NCI-H748 treated with DMSO at 0.1 percent for 48 hours (cell line): ENCODE data around the gene SLC25A42.
"Not testable (repeated sequence)": the region's sequence is repeated elsewhere in the genome, so short reads cannot be mapped to it uniquely, and the experiment has no call there.

Experiments
- DNase-seq: peaks from one replicate; lab custom pipeline; 2025; lab: John Stamatoyannopoulos, UW

The SLC25A42 gene

DNA sequence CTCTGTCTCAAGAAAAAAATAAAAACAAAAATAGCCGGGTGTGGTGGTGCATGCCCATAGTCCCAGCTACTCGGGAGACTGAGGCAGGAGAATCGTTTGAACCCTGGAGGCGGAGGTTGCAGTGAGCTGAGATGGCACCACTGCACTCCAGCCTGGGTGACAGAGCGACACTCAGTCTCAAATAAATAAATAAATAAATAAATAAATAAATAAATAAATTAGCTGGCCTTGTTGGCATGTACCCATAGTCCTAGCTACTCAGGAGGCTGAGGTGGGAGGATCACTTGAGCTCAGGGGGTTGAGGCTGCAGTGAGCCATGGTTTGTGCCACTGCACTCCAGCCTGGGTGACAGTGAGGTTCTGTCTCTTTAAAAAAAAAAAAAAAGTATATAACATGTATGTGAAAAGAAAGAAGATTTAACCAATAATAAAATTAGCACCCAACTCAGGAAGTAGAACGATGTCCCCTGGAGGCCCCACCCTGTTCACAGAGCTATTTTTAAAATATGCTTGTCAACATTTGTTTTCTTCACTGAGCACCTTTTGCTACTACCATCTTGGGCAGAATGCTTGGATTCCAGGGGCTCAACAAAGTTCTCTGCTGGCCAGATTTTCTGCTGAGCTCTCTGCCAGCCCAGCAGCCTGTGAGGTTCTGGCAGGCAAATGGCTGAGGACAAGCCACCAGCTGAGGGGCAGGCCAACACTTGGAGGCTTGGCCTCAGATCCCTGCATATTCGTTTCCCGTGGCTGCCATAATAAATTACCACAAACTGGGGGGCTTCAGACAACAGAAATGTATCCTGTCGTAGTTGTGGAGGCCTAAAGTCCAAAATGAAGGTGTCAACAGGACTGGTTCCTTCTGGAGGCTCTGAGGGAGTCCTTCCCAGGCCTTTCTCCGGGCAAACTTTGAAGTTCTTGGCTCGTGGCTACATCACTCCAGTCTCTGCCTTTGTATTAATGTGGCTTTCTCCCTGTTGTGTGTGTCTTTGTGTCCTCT lies 5.2 kb downstream of the SLC25A42 start:
- DNase-seq: no peak

DNA sequence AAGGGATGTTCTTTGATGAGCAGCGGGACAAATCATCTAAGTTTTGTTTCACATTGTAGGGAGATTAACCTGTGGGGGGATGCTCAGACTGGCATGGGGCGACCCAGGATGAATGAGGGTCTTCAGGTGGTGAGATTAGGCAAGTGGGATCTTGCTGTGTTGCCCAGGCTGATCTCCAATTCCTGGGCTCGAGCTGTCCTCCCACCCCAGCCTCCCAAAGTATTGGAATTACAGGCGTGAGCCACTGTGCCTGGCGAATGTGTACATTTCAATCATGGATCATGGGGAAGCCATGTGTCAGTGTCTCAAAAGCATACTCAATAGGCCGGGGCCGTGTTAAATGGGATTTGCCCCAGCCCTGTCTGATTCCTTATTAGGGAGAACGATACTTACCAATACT lies 8.1 kb downstream of the SLC25A42 start:
- DNase-seq: no peak

DNA sequence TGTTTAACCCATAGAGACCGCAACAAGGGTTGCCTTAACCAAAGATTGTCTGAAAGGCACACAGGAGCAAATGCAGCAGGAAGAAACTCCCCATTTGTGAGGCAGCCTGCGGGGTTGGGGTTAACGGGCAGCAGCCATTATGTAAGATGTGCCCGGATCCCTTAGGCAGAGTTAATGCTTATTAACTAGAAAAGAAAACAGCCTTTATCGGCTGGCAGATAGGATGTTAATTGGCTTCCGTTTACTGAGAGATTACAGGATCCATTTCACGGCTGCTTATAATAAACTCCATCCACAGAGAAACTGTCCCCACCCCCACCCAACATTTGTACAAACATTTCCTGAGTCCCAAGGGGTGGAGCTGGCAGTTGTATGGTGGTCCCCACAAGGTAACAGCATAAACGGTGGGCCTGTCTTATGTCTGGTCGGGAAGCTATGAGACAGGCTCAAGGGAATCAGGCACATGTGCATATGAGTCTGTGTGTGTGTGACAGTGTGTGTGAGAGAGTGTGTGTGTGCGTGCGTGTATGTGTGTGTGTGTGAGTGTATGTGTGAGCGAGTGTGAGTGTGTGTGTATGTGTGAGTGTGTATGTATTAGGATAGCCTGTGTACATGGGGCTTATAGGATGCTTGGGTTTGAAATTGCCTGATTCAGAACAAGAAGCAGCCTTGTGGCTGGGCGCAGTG lies 10.5 kb downstream of the SLC25A42 start:
- no peak for DNase-seq

DNA sequence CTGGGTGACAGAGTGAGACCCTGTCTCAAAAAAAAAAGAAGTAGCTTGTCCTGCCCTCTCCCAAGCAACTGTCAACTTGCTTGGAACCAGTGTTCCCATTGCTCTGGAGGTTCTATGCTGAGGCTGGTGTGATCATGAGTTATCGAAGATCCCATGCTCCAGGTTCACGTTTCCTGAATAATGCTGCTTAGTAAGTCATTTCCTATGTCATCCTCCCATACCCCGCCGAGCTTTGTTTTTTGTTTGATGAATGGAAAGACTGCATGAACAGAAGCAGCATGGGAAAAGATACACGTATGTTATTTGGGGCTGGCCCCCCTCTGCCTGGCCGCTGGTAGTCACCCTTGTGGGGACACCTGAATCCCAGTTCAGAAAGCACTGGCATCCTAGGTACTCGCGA lies 11.3 kb downstream of the SLC25A42 start:
- no peak for DNase-seq

DNA sequence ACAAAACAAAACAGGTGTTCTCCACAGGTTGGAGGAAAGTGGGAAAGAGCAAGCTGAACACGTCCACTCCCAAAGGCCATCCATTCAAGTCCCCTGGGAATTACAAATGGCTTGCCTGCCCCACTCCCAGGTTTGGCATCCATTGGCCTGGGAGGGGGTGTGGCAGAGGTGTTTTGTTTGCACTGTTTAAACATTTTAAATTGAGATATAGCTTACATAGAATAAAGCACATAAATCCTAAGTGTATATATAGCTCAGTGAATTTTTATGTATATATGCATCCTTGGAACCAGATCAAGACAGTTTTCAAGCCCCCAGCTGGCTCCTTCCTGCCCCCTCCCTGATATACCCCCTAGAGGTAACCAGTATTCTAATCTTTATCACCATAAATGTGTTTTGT lies 12.7 kb downstream of the SLC25A42 start:
- no peak for DNase-seq

DNA sequence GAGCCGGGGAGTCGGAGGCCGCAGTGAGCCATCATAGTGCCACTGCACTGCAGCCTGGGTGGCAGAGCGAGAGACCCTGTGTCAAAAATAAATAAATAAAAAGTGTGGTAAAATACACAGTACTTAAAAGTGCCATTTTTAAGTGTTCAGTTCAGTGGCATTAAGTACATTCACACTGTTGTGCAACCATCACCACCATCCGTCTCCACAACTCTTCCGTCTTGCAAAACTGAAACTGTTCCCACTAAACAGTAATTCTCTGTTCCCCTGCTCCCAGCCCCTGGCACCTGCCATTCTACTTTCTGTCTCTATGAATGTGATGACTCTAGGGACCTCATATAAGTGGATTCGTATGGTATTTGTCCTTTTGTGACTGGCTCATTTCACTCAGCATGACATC lies 13.3 kb downstream of the SLC25A42 start:
- peak; percentile 15 for DNase-seq

DNA sequence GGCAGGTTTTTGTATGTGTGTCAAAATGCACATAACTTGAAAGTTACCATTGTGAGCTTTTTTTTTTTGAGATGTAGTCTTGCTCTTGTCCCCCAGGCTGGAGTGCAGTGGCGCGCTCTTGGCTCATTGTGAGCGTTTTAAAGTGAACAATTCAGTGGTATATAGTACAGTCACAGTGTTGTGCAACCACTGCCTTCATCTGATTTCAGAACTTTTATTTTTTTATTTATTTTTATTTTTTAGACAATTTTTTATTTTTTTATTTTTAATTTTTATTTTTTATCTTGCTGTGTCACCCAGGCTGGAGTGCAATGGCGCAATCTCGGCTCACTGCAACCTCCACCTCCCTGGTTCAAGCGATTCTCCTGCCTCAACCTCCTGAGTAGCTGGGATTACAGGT lies 15.0 kb downstream of the SLC25A42 start:
- no peak for DNase-seq

DNA sequence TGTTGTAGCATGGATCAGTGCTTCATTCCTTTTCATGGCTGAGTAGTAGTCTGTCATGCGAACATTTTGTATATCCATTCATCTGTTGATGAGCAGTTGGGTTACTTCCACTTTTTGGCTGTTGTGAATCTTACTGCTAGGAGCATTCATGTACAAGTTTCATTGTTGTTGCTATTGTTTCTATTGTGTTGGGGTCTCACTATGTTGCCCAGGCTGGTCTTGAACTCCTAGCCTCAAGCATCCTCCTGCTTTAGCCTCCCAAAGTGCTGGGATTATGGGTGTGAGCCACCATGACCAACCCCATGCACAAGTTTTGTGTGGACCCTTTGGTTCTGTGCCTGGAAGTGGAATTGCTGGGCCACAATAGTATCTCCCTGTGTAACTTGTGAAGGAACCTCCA lies 15.8 kb downstream of the SLC25A42 start:
- DNase-seq: no peak

DNA sequence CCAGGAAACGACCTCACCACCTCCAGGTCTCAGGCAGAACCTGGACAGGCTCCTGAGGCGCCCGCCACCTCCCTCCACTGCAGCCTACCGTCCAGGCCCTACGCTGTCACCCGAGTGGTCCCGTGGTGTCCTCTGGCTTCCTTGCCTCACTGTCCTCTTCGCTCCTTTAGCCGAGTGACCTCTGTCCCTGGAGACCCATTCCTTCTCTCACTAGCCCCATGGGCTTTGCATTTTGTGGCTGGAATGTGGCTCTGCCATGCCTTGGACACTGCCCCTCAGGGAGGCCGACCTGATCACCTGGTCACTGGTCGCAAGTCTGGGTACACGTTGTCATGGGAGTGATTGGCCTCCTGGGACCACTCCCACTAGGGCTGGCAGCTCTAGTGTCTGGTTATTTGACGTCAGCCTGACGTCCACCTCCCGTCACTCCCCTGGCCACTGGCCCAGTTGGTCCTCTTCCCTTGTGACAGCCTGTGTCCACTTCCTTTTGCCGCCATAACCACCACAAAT lies 17.9 kb downstream of the SLC25A42 start:
- no peak for DNase-seq

DNA sequence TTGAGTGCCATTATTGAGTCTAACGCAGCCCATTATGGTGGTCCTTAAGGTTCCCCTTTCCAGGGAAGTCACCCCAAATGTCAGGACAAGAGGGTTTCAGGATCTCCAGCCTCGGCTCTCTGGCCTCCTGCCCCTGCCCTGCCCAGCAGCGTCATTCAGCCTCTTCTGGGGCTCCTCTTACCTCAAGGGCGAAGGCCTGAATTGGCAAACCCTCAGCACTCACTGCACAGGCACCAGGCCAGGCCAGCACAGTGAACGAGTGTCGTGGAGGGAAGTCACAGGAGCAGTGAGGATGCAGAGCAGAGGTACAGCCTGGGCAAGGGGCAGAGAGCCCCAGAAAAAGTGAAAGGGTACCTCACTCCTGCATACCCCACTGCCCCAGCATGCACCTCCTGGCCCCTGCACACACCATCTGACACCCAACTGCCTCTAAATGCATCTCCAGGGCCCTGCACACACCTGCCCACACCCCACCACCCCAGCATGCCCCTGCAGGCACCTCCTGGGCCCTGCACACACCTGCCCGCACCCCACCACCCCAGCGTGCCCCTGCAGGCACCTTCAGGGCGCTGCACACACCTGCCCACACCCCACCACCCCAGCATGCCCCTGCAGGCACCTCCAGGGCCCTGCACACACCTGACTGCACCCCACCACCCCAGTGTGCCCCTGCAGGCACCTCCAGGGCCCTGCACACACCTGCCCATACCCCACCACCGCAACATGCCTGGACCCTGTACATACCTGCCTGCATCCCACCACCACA lies 19.8 kb downstream of the SLC25A42 start:
- no peak for DNase-seq

DNA sequence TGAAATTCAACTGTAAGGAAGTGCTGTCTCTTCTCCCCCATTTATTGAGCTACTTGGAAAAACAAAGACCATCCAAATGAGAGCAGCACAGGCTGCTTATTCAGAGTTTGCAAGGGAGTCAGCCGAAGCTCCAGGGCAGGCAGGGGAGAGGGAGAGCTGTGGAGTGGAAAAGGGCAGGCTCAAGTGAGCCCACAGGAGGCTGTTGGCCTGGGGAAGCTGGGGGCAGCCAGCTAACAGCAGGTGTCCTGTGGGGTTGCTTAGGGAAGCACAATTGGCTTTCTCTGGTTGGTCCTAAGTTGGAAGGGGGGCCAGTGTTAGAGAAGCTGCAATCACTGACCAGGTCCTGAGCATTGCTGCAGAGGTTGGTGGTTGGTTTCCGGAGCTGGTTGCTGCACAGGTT lies 23.9 kb downstream of the SLC25A42 start:
- DNase-seq: no peak

DNA sequence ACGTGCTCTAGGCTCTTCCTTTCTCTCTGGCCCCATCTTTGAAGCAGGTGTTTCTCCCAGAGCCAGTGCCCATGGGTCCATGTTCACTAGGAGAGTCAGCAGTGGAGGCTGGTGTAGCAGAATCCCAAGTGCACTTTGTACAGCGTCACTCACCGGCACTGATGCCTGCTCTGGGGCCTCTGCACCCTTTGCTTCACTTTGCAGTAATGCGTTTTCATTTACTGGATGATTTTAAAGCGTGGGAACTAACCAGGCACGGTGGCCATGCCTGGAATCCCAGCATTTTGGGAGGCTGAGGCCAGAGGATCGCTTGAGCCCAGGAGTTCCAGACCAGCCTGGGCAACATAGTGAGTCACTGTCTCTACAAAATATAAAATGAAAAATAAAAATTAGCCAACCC lies 30.7 kb downstream of the SLC25A42 start:
- no peak for DNase-seq

DNA sequence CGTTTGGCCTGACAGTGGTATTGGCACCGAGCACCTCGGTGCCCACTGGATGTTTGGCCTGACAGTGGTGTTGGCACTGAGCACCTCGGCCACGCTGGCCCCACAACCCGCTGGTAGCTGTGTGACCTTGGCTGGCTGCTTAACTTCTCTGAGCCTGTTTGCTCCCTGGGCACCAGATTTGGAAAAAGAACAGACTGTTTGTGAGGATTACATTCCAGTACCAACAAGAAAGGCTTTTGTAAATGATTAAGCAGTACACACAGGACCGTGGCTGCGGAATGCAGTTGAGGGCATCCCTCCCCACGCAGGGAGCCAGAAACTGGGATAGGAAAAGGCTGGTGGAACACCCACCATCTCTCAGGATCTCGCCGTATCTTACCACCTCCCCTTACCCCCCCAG lies 31.9 kb downstream of the SLC25A42 start:
- no peak for DNase-seq

DNA sequence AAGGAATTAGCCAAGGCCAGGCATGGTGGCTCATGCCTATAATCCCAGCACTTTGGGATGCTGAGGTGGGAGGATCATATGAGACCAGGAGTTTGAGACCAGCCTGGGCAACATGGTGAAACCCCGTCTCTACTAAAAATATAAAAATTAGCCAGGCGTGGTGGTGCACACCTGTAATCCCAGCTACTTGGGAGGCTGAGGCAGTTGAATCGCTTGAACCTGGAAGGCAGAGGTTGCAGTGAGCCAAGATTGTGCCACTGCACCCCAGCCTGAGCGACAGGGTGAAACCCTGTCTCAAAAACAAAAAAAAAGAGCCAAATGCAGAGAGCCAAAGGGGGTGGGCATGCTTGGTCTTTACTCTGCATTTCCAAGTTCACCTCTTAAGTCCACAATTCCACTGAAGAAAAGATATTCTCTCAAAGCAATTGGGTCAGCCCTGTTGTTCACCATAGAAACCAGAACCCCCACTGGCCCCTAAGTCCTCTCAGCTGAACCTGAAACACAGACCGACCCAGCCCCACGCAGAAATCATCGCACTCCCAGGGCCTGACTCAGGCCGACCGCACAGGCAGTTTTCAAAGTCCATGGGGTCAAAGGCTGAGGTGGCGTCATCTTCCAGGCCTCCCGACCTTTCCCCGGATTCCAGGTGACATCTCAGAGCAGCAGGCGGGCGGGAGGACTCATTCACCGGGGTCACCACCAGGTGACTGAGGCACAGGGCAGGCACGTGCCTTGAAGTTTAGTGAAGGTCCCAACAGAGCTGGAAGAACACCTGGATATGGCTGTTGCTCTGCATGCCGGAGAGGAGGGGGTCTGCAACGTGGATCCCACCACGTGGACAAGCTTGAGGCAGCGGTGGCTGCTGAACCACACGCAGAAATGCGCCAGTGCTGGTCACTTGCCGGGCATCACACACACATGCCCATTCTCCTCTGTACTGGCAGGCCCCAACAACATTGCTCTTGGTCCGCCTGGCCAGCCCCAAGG lies 33.1 kb downstream of the SLC25A42 start:
- no peak for DNase-seq

DNA sequence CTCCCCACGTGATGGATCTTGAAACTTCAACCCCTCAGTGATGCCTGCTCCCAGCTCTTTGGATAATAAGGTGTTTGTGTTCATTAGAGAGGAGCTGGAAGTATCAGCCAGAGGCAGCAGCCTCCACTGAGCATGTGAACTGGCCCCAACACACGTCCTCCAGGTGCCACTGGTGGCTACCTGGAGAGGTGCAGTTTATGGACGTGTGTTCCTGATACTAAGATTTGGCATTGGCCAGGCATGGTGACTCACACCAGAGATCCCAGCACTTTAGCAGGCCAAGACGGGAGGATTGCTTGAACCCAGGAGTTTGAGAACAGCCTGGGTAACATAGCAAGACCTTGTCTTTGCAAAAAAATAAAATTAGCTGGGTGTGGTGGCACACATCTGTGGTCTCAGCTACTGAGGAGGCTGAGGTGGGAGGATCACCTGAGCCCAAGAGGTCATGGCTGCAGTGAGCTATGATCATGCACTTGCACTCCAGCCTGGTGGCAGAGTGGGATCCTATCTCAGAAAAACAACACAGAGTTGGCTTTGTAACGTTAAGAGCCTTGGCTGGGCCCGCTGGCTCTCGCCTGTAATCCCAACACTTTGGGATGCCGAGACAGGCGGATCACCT lies 34.4 kb downstream of the SLC25A42 start:
- DNase-seq: no peak

DNA sequence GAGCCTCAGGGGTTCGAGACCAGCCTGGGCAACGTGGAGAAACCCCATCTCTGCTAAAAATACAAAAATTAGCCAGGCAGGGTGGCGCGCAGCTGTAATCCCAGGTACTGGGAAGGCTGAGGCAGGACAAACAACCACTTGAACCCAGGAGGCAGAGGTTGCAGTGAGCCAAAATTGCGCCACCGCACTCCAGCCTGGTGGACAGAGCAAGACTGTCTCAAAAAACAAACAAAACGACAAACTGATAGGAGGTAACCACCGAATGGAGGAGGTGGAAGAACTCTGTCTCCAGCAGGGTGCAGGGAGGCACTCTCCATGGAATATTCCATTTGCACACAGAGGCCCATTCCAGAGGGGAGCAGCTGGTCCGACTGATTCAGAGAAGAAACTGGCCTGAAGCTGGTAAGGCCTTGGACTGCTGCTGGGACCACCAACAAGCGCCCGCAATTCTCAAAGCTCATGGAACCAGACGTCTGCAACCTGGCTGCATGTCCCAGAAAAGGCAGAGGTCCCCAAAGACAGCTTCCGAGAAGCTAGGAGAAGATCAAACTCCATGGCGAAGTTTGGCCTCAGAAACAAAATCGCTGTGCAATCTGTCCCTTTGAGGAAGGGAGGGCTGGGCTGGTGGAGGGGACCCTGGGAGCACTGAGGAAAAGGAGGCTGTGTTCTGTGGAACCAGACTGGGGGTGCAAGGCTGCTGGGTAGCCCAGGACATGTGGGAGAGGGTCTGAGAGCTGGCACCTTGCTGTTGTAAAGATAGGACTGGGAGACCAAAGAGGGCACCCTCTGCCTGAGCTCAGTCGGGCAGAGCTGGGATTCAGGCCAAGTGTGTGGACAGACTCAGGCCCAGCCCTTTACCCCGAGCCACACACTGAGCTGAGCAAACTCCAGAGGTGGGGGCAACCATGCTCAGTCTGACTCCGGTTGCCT lies 35.2 kb downstream of the SLC25A42 start:
- no peak for DNase-seq

DNA sequence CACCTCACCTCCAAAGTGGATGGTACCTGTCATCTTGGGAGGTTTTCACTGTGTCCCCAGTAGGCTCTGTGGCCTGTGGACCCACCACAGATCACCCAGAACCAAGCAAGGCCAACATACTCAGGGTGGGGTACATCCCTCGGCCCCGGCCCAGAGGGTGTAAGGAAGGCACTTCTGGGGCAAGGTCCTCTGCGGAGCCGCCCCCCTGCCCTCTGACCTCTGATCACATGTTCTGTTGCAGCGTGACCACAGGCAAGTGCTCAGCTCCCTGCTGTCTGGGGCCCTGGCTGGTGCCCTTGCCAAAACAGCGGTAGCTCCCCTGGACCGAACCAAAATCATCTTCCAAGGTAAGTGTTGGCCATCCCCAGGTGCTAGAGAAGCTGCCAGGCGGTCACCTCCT lies 37.7 kb downstream of the SLC25A42 start:
- no peak for DNase-seq

DNA sequence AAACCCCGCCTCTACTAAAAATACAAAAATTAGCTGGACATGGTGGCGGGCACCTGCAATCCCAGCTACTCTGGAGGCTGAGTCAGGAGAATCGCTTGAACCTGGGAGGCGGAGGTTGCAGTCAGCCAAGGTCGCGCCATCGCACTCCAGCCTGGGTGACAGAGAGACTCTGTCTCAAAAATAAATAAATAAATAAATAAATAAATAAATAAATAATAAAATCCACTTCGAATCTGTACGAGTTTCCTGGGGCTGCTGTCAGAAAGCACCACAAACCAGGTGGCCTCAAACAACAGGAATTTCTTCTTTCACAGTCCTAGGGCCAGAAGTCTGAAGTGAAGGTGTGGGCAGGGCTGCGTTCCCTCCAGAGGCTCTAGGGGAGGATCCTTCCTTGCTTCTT lies 38.8 kb downstream of the SLC25A42 start:
- DNase-seq: not testable (repeated sequence)

DNA sequence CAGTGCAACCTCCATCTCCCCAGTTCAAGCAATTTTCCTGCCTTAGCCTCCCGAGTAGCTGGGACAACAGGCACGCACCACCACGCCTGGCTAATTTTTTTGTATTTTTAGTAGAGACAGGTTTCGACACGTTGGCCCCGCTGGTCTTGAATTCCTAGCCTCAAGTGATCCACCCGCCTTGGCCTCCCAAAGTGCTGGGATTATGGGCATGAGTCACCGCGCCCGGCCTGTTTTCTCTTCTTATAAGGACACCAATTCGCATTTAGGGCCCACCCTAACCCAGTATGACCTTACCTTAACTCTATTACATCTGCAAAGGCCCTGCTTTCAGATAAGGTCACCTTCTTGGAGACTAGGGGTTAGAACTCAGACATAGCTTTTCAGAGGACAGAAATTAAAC lies 39.4 kb downstream of the SLC25A42 start:
- DNase-seq: no peak
